Lower lobe of right lung (tissue), 2 donors: Measurements from ENCODE around the gene CACNG1. TPM values are rescaled to one million over a fixed set of nuclear protein-coding genes. Genes with fewer than 3 reads are reported as not detected.

ENCODE experiments used
- ATAC-seq, 2 donors: fragments of 200-7000 bp; cut with Tn5 transposase; one replicate each; pipeline ENCODE4 v1.9.1; 2020 to 2022; ENCODE audit warnings: mild to moderate bottlenecking in 2 of 2, moderate library complexity in 2 of 2
- DNase-seq: peaks from one replicate; pipeline ENCODE4 v3.0.0-alpha.2; 2020
- H3K27ac ChIP-seq: fragments of 200-600 bp; one replicate; pipeline ENCODE4 v1.8.0; 2022
- H3K27me3 ChIP-seq: fragments of 200-600 bp; one replicate; pipeline ENCODE4 v1.8.0; 2022; ENCODE audit warnings: low read depth
- H3K36me3 ChIP-seq: fragments of 200-600 bp; one replicate; pipeline ENCODE4 v1.8.0; 2022; ENCODE audit warnings: mild to moderate bottlenecking
- H3K4me1 ChIP-seq: fragments of 200-600 bp; one replicate; pipeline ENCODE4 v1.8.0; 2022
- H3K4me3 ChIP-seq: fragments of 200-600 bp; one replicate; pipeline ENCODE4 v1.8.0; 2022; ENCODE audit warnings: mild to moderate bottlenecking
- H3K9me3 ChIP-seq: fragments of 200-600 bp; one replicate; pipeline ENCODE4 v1.8.0; 2022
- intact Hi-C: fragments of 100-400 bp; cut with DNase I; formaldehyde crosslinking; loops from one replicate; pipeline ENCODE4 v1.11.0; 2022
- total RNA-seq: library from RNA; stranded (reverse); fragmentation: NEBNext Ultra II Directional; extraction: Animal tissue kit (Norgen Biotek cat#: 25700); gene quantifications from one replicate; pipeline ENCODE4 v1.2.1, GENCODE V29; 2021
- TF ChIP-seq, protein P1 (sequence below): fragments of 200-600 bp; IDR thresholded peaks from one replicate; pipeline ENCODE4 v1.8.0; 2022; ENCODE audit warnings: antibody characterized with exemption, mild to moderate bottlenecking
- donor health status: DM: no; HTN: yes; CAD: no; lungs with severe emphysema.

The CACNG1 gene
- total RNA-seq, 1 donor from 2014 or later: not detected

DNA sequence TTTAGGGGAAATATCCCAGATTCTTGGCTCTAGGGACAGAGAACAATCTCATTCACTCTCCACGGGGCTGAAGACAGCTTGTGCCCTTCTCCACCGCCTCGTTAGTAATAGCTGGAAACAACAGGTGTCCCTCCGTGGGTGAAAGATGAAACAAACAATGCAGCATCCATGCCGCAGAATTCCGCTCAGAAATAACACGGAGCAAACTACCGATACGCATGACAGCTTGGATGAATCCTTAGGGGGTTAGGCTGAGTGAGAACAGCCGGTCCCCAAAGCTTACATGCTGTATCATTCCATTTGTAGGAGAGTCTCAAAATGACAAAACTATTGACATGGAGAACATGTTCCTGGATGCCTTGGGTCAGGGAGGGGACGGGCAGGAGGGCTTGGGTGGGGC, 29.4 kb upstream of the CACNG1 start:
- Histone ChIP-seq H3K27ac (no peak overlapping the region), H3K27me3 (no peaks in the 10 kb centered on the region), H3K4me1 (no peaks in the 10 kb centered on the region), H3K4me3 (no peak overlapping the region), H3K9me3 (no peaks in the 10 kb centered on the region), H3K36me3 (no peaks in the 10 kb centered on the region)
- DNase-seq (no peak), ATAC-seq (no peak)
- intact Hi-C loops: no loop called here
- TF ChIP-seq, protein P1, sequence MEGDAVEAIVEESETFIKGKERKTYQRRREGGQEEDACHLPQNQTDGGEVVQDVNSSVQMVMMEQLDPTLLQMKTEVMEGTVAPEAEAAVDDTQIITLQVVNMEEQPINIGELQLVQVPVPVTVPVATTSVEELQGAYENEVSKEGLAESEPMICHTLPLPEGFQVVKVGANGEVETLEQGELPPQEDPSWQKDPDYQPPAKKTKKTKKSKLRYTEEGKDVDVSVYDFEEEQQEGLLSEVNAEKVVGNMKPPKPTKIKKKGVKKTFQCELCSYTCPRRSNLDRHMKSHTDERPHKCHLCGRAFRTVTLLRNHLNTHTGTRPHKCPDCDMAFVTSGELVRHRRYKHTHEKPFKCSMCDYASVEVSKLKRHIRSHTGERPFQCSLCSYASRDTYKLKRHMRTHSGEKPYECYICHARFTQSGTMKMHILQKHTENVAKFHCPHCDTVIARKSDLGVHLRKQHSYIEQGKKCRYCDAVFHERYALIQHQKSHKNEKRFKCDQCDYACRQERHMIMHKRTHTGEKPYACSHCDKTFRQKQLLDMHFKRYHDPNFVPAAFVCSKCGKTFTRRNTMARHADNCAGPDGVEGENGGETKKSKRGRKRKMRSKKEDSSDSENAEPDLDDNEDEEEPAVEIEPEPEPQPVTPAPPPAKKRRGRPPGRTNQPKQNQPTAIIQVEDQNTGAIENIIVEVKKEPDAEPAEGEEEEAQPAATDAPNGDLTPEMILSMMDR: no peak

- H3K4me1 ChIP-seq: no peaks in the 10 kb centered on the region
- ATAC-seq (no peak), DNase-seq (no peak)
- H3K27ac ChIP-seq: no peak overlapping the region
- H3K9me3 ChIP-seq: no peaks in the 10 kb centered on the region
- H3K27me3 ChIP-seq: no peaks in the 10 kb centered on the region
- no peak overlapping the region for H3K4me3 ChIP-seq
- TF ChIP-seq, protein P1: no peak
- intact Hi-C loops: no loop called here
- H3K36me3 ChIP-seq: no peaks in the 10 kb centered on the region
Observed at GRCh38 chr17:67016039-67016762, 28.2 kb upstream of the CACNG1 start.

GRCh38 chr17:67017910-67018309, 26.4 kb upstream of the CACNG1 start:
- Histone ChIP-seq H3K4me3 (no peak overlapping the region), H3K36me3 (no peaks in the 10 kb centered on the region), H3K27ac (no peak overlapping the region), H3K9me3 (no peaks in the 10 kb centered on the region), H3K27me3 (no peaks in the 10 kb centered on the region), H3K4me1 (no peaks in the 10 kb centered on the region)
- intact Hi-C loops: no loop called here
- no peak for DNase-seq
- TF ChIP-seq, protein P1: no peak
- no peak for ATAC-seq

GRCh38 chr17:67018471-67019434, 25.6 kb upstream of the CACNG1 start:
- ATAC-seq: no peak
- intact Hi-C loops: no loop called here
- no peak for DNase-seq
- Histone ChIP-seq H3K36me3 (no peaks in the 10 kb centered on the region), H3K27ac (no peak overlapping the region), H3K27me3 (no peaks in the 10 kb centered on the region), H3K9me3 (no peaks in the 10 kb centered on the region), H3K4me1 (no peaks in the 10 kb centered on the region), H3K4me3 (no peak overlapping the region)
- TF ChIP-seq, protein P1: no peak

- DNase-seq: no peak
- ATAC-seq: no peak
Observed at GRCh38 chr17:67019809-67020208, 24.5 kb upstream of the CACNG1 start.

More at GRCh38 chr17:67019809-67020208, 24.5 kb upstream of the CACNG1 start:
- no peak overlapping the region for H3K27ac ChIP-seq
- H3K4me1 ChIP-seq: no peaks in the 10 kb centered on the region
- H3K27me3 ChIP-seq: no peaks in the 10 kb centered on the region
- no peaks in the 10 kb centered on the region for H3K36me3 ChIP-seq
- H3K9me3 ChIP-seq: no peaks in the 10 kb centered on the region
- H3K4me3 ChIP-seq: no peak overlapping the region
- TF ChIP-seq, protein P1: no peak
- intact Hi-C loops: no loop called here
